ENCODE measurements around the gene SPRY4.
"Not testable (repeated sequence)": the region's sequence is repeated elsewhere in the genome, so short reads cannot be mapped to it uniquely, and the experiment has no call there.

Gene SPRY4

DNA sequence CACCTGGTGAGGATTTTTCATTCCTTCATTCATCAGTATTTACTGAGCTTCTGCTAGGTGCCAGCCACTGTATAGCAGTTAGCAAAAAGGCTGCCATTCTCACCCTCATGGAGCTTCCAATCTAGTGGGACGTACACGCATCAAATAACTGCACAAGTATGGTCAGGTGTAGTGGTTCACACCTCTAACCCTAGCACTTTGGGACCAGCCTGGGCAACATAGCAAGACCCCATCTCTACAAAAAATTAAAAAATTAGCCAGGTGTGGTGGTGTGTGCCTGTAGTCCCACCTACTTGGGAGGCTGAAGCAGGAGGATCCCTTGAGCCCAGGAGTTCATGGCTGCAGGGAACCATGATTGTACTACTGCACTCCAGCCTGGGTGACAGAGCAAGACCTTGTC, 8.9 kb upstream of the SPRY4 start:
- not testable (repeated sequence) for DNase-seq

DNA sequence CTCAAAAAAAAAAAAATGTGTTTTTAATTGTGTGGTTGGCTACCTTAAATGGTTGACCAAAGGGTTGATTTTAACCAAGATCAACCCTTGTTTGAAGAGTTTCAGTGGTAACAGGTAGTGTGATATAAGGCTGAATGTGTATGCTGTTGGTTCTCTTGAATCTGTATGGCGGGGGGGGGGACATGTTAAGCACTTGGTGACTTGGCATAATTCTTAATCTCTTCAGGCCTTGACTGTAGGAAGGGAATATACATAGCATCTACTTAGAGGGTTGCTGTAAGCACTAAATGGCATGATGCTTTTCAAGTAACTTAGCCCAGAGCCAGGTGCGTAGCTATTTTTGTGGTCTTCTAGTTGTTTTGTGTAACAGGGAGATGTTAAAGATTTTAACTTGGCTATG, 5.6 kb upstream of the SPRY4 start:
- no peak for DNase-seq

DNA sequence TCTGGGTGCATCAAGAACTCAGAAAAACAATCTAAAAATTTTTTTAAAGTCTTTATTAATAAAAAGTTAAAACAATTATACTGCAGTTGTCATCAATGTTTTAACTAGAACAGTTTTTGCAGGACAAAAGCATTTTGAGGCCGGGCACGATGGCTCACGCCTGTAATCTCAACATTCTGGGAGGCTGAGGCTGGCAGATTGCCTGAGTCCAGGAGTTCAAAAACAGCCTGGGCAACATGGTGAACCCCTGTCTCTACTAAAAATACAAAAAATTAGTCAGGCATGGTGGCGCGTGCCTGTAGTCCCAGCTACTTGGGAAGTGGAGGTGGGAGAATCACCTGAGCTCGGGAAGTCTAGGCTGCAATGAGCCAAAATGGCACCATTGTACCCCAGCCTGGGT, 5.2 kb upstream of the SPRY4 start:
- DNase-seq = no peak

DNA sequence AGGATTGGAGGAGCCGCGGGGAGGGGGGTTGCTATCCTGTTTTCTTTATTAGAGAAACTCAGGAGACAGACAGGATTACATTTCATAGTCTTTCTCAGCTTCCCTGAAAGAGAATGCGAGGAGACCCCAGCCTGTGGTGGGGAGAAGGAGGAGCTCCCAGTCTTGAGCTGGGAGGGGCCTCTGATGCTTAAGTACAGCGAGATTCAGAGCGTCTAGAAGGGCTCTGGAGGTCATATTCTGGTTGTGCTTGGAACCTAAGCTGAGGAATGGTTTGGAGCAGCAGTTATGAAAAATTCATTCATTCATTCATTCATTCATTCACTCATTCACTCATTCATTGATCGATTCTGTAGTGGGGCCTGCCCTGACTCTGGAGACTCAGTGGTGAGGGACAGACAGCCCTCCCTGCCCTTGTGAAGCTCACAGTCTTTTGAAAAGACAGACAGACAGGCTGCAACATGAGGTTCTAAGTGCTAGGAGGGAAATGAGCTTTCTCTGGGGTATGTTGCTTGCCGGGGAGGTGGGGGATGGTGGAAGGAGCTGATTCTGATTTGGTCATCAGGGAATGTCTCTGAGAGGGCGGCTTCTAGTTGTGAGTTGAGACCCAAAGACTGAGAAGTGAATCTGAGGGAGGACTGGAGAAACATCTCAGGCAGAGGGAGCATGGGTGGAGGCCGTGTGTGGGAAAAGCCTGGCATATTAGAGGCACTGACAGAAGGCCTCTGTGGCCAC, 2.5 kb upstream of the SPRY4 start:
- no peak for DNase-seq

DNA sequence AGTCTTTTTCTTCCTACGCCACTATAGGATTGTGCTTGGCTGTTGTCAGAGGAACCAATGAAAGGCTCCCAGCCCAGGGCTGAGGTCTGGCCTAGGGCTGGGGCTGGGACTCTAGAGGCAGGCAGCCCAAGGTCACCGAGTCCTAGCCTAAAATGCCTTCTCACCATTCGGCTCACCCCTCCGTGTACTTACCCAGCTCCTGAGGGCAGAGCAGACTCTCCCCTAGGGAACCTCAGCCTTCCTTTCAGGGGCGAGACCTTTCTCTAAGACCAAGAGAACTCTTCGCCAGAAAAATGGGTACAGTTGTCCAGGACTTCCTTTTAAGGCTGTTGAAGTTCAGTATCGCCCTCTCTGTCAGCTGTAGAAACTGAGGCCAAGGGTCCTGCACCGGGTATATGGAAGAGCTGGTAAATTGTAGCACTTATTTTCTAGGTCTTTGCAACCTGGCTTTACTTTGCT, 1.7 kb upstream of the SPRY4 start:
- no peak for DNase-seq

DNA sequence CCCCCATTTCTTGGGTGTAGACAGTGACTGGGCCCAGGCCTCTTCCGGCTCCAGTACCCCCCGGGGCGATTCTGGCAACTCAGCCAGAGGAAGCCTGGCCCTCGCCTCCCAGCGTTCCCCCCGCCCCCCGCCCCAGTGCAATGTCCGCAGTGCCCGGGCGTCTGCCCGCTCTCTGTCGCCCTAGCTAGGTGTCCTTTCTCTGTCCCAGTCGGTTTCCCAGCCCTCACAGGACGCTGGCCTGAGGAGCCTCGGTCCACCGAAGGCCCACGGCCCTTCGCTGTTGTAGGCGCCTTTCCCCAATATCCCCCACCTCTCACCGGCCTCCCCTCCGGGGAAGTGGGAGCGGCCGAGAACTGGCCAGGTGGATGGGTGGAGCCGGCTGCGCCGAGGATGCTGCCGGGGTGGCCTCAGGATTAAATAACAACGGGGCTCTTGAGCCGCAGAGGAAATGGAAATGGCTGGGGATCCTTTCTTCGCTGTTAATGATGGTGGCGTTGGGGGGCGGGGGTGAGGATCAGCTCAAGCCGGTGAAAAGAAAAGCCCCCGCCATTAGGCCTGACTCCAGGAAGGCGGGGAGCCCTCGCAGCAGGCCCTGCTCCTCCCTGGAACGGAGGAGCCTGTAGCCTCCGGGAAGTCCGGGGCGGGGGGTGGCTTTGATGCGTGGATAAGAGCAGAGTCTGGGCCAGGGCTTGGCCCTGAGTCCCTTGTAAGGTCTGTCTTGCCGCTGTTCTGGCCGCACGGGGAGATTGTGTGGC, 1.1 kb upstream of the SPRY4 start:
- peak; percentile 32 for DNase-seq

DNA sequence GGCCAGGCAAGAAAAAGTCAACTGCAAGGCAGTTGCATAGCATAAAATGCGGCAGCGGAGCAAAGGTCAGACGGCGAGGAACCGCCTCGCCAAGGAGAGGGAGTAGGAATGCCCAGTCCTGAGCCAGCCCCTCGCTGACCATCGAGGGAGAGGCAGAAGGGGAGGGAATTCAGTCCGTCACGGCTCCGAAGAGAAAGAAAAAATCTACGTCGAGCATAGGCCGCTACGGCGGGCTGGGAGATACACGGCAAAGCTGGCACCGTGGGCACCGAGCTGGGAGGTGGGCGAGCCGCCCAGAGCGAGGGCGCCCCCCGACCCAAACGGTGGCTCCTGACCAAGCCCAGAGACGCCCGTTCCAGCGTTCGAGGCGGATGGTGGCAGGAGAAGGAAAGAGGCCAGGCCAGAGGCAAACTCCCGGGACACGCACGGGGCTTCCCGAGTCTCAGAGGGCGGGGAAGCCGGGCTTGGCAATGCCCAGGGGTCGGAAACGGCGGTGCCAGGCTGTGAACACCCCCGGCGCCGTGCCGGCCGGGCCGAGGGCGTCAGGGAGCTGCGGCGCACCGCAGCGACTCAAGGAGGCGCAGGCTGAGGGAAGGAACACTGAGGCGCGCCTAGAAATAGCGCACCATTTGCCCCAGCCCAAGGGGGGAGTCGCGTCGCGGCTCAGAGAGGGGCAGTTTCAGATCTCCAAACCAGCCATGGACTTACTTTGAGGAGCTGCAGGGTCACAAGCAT, 518 bp downstream of the SPRY4 start:
- no peak for DNase-seq

DNA sequence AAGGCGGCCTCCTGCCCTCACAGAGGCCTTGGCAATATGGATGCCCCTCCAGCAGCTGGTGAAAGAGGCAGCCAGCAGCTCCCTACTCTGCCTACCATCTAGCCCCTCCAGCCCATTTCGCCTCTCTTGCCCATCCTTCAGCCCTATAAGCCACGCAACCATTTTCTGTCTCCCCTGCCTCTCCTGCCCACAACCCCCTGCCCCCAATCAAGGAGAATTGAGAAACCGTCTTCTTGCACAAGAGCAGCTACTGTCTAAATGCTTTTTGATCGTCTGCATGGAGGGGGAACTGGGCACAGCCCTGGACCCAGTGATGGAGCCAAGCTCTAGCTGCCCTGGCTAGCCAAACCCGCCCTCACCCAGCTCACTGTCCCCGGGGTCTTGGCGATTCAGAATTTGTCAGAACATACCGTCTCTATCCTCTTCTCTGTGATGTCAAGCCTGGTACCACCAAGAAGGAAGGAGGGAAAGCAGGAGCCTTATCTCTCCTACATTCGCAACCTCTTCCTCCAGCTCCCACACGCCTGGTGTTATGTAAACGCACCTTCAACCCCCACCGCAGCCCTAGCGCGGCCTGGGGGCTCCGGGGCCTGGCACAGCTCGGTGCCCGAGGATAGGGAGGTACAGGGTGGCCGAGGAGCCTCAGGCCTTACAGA, 1.2 kb downstream of the SPRY4 start:
- no peak for DNase-seq

DNA sequence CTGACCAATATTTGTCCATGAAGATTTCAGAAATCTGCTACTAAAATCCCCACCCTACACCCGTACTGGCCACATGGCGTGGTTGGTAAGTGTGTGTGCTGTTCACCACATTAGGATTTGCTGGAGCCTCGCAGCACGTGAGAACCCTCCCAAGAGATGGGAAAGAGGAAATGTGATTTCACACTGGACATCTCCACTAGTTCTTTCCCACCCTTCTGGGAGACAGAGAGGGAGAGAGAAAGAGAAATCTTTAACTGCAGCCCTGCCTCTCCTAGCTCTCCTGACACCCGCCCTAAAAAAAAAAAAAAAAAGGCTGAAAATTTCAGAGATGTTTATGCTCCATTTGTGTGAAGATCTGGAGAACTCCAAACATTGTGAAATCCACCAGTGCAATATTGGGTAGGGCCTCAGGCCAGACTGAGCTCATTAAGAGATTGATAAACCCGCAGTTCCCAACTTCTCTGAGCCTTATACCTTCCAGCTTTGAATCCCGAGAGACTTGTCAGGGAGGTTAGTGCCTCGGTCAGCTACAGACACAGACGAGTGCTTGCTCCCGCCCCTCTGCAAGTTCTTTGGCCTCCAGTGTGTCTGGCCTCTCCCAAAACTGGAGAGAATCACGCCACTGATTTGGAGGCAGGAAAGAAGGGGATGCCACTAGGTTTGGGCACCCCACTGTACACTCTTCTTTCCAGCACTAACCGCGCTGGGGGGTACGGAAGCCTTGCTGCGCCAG, 1.9 kb downstream of the SPRY4 start:
- DNase-seq = no peak

DNA sequence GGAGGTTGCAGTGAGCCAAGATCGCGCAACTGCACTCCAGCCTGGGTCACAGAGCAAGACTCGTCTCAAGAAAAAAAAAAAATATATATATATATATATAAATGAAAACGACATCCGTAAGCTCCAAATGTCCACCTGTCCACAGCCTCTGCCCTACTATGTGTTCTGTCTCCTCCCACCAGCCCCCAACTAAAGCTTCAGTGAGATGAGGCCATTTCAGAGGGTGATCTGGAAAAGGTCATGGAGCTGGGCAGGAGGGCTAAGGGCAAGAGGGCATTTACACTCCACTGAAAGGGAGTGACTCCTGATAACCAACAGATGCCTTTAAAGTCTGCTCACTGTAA, 2.4 kb downstream of the SPRY4 start:
- DNase-seq = no peak

DNA sequence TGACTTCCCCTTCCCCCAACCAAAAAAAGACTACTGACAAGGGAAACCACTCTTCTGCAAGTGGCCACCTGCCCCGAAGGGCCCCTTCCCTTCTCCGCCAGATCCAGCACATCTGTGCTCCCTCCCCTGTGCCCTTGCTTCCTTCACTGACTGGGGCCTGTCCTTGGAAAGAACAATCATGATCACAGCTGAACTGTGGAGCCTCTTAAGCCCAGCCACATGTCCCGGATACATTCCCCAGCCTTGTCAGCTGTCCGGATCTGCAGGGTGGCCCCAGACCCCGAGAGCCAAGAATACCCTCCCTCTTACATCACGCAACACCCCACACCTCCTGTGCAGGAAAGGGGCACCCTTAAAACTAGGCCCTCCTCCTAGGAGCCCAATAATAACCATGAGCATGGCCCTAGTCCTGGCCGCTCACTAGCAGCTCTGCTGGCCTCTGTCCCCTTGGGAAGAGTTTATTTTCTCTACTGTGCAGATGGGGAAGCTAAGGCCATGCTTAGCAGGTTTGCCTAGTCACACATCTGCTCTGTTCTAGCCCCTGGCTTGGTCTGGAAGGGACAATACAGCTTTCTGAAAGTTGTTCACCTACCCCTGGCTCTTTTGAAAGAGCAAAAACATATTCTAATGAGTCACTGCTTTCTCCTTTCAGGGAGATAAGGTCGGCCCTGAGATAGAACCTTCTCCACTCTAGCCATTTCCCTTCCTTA, 3.8 kb downstream of the SPRY4 start:
- no peak for DNase-seq

DNA sequence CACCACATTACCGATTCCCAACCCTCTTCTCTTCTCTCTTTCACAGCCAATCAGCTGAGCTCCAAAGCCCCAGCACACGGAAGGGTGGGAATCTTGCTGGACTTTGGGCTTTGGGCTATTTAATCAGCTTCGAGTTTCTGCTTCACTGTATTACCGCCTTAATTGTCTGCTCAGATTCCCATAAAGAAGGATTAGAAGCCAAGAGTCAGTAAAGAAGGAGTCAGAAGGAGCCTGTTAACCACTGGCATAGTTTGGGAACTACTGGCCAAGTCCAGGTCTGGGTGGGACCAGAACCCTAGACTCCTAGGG, 4.4 kb downstream of the SPRY4 start:
- DNase-seq = no peak

DNA sequence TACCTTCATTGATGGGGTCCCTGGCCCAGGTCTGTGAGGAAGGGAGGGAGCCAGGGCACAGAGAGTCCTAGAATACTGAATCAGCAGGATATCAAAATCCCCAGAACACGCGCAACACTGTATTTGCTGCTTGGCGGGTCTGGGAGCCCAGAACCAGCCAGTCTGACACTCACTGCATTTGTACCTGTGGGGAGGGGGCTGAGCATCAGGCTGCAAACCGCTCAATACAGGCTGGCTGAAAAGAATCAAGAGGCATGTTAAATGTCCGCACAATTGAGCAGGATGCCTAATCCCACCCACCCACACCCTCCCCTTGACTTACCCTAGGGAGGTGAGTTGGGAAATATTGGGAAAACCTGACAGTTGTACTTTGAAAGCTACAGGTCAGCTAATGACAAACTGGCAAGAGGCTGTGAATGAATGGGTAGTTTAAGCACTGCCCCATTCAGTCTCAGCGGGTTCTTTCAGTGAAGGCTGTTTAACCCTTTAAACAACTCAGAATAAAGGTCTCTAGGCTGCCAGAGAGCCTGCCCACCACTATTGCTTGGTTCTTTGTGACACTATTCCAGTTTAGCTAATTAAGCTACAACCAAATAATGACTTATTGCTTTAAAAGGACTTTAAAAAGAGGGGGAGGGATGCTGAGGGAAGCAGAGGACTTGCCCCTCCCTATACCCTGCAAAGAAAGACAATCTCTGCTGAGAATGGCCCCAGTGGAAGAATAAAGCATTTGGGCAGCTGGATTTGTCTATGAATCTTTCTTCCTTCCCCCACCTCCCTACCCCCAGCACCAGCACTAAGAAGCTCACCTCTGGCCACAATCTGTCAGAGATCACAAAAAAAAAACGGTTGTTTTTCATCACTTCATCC, 5.0 kb downstream of the SPRY4 start:
- no peak for DNase-seq

DNA sequence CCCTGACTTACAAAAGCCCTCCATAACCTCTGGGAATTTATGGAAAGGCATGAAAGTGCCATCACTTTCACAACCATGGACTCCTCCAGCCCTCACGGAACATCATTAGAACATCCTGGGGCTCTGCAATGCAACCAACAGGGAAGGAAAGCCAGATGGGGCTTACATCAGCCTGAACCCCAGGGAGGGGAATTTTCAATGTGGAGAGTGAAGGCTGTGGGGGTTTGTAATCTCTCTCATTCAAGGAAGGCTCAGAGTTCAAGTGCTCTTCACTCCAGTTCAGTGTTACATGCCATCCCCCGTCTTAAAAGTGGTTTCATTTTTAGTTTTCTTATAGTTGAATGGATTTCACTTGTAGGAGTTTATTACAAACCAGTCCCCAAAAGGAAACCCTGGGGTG, 5.7 kb downstream of the SPRY4 start:
- no peak for DNase-seq

DNA sequence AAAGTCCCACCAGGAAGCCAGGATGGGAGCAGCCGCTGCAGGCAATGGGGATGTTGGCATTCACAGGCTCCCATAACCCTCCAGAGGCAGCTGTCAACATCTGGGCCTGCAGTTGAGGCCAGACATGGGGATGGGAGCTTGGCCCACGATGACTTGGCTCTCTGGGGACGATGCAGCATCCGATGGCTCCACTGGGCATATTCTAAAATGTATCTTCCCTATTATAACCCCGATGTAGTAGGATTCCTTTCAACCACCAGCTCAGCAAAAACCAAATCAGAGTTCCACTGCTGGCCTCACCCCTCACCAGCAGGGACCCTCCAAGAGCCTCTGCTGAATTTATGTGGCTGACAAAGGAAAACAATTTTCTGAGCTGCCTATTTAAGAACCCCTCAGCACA, 7.1 kb downstream of the SPRY4 start:
- no peak for DNase-seq

DNA sequence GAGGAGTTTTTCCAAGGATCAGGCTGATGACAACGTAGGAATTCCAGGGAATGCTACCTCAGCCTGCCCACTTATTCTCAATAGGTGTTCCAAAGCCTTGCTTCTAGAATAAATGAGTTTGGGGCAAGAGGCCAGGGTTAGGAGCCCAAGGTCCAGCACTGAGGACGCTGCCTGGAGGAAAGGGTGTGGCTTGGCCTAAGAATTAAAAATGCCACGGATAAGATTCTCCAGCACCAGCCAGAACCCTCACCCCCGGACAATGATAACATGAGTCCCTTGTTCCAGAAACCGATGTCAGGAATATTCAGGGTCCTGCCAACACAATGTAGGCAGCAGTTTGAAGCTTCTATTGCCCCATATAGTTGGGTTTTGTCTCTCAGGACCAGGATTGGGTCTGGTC, 7.6 kb downstream of the SPRY4 start:
- DNase-seq = no peak

DNA sequence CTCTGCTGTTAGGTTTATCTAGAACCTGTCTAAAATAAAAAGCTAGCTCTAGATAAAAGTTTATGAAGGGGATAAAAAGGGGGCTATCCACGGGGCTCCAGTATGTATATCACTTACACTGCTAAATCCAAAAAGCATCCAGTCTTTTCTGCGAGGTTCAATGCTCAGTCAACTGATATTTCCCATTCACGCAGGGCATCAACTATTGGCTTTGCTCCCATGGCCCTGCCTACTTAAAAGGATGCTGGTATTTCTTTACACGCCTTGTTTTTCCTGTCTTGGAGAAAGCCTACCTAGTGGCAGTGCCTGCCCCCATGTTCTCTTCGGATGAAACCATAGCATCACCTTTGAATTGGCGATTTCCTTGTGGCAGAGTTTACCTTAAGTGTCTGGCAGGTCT, 8.1 kb downstream of the SPRY4 start:
- DNase-seq = no peak

DNA sequence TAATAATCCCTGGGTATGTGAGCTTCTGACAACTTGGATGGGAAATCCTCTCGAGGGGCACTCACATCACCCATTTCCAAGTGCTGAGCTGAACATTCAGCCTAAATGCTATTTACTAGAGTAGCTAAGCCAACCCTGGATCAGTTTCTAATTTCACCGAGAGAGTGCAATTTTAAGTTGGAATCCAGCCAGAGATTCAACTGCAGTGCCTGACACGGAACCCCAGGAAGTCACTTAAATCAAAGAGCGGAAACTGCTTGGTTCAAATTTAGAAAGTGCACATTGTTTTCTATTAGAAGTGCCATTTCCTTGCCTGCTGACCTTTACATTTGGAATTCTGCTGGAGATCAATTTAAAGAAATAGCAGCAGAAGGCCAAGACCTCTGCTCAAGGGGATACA, 8.8 kb downstream of the SPRY4 start:
- no peak for DNase-seq

DNA sequence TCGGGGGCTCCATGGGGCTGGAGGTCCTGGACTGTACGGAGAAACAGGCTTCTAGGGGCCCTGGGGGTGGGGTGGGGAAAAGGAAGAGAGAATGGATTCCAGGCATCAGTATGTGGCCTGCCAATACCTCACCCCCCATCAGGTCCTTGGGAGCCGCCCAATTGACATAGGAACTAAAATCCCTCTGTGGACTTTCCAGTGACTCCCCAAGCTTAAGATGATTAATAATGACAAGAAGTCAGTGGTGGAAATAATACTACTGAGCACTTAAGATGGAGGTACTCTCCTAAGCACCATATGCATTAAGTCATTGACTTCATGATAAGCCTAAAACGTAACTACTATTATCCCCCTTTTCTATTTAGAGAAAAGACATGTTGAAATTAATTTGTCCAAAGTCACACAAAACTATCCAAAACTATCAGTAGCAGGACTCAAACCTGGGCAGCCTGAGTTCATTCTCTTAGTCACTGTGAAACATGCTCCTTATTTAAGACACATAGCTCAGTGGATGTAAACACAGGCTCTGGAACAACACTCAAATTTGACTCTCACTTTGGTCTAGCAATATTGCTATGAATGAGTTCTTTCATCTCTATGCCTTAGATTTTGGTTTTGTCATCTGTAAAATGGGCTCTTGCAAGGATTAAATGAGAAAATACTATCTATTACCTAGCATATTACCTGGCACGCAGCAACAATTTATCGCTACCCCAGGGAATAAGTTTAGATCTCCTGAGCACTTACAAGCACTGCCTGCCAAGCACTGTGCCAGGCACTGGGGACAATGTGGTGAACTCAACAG, 9.5 kb downstream of the SPRY4 start:
- no peak for DNase-seq

DNA sequence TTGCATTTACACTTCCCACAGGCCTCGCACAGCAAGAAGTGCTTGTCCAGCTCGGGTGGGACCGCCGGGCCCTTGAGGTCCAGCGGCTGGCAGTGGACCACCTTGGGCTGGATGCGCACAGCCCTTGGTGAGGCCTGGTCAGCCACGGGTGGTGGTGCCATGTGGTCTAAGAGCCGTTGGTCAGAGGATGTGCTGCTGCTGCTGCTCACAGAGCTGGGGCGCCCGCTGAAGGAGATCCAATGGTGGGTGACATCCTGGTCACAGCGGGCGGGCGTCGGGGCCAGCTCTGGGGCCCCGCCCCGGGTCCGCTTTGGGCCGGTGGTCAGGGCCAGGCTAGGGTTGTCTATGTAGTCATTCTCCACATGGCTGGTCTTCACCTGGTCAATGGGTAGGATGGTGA, 10.2 kb downstream of the SPRY4 start:
- no peak for DNase-seq
